OCI-LY3 (cell line): ENCODE data around the gene TTC7B.

Experiments used
- CTCF ChIP-seq: fragments of 200-600, 300-600 bp; sonication (generic); IDR thresholded peaks from 2 replicates; pipeline ENCODE4 v1.5.1; 2014; ENCODE audit warnings: antibody characterized with exemption, low read length, low read depth
- EZH2phosphoT487 ChIP-seq: fragments of 200-600 bp; shearing (Covaris generic); IDR thresholded peaks from 2 replicates; pipeline ENCODE4 v1.6.1; 2018; ENCODE audit warnings: antibody characterized with exemption, mixed run types, low read depth

- no peak for TF ChIP-seq CTCF
- TF ChIP-seq EZH2phosphoT487: no peak
Measured at GRCh38 chr14:90572441-90573150, 243.6 kb downstream of the TTC7B start.
